Activated CD4-positive, alpha-beta T cell treated with anti-CD3 and anti-CD28 coated beads, Interleukin-2, Interleukin-6, amounts not matched to agents 100 ng/mL and 50 ng/mL, durations not matched to agents 16 hours and 8 hours (primary cell): ENCODE measurements around the gene ACBD3.

Experiments used
- DNase-seq: peaks from one replicate; pipeline ENCODE4 v3.0.0-alpha.2; 2020

ACBD3 gene

DNA sequence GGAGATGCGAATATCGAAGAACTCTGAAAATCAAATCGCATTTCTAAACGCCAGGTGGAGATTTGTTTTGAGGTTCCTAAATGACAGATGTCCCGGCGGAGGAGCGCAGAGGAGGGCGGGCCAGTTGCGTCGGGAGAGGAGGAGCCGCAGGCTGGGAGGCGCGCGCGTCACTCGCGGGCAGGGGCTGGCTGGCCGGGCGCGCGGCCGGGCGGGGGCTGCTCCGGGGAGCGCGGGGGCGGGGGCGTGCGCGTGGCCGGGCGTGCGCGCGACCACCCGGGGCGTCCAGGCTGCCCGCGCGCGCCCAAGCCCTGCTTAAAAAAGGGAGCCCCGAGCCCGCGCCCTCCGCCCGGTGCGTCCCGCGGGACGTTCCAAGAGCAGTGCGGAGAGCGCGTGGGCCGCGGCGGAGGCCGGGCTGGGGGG, 76.7 kb downstream of the ACBD3 start:
- DNase-seq, result peak; percentile 90

- DNase-seq, result no peak
Measured at GRCh38 chr1:226108935-226109828, 77.4 kb downstream of the ACBD3 start.

- no peak for DNase-seq
Measured at GRCh38 chr1:226107471-226108460, 78.8 kb downstream of the ACBD3 start.

DNA sequence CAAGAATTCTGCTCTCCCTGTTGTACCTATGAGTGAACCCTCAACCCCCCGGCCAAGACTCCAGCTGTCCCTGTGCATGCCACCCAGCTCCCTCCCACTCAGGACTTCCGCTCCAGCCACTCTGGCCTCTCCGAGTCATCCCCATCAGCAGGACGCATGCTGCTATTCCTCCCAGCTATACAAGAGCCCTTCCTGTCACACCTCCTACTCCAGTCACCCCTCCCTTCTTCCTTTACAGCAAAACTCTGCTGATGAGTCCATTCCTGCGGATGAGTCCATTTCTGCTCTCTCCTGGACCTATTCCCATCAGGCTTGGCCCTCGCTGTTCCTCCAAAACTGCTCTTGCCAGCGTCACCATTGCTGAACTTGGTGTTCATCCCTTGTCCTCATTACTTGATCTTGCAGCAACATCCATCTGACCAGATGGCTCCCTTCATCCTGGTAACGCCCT, 81.8 kb downstream of the ACBD3 start:
- no peak for DNase-seq

GRCh38 chr1:226100436-226101391, 85.8 kb downstream of the ACBD3 start:
- peak; percentile 57 for DNase-seq

- DNase-seq, result no peak
Measured at GRCh38 chr1:226098870-226099835, 87.4 kb downstream of the ACBD3 start.

DNA sequence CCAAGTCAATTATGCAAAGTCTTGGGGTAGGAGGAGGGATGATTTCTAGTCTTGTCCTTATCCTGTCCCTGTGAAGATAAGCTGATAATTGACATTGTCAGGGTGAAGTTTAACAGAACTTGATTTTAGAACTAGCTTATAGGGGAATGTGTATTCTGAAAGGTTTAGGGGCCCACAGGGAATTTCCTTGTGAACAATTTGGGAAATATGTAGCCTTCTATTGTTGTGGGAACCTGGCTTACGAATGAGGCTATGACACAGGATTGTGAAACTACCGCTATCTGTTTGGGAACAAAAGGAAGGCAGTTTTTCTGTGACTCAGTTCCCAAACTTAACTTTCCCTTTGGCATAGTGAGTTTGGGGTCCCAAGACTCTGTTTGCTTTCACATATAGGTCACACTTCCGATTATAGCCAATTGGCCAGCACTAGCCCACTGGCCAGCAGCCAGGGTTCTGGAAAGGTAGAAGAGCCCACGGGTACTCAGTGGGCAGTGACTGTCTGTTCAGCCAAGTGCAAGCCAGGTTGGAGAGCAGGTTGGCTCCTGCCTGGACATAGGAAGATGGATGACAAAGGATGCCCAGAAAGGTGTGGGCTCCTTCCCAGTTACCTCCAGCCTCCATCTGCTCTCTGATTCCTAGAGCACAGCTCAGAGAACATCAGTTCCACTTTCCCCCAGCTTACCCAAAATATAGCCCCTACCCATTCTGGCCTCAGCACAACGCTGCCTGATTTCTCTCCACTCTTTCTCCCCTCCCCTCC, 88.5 kb downstream of the ACBD3 start:
- no peak for DNase-seq

- no peak for DNase-seq
Measured at GRCh38 chr1:226095286-226095685, 91.3 kb downstream of the ACBD3 start.
